B cell (primary cell): ENCODE measurements around the gene USB1.

Source experiments
- EZH2 ChIP-seq: IDR thresholded peaks from 2 replicates; pipeline ENCODE4 v1.6.1; 2012; ENCODE audit warnings: borderline replicate concordance, low read depth, mild to moderate bottlenecking, moderate library complexity, low read length; ENCODE audit not compliant: insufficient read depth, poor library complexity, severe bottlenecking
- TF ChIP-seq, protein P1 (sequence below): fragments of 200-600 bp; IDR thresholded peaks from one replicate; pipeline ENCODE4 v1.8.0; 2022; ENCODE audit warnings: antibody characterized with exemption, mild to moderate bottlenecking

DNA sequence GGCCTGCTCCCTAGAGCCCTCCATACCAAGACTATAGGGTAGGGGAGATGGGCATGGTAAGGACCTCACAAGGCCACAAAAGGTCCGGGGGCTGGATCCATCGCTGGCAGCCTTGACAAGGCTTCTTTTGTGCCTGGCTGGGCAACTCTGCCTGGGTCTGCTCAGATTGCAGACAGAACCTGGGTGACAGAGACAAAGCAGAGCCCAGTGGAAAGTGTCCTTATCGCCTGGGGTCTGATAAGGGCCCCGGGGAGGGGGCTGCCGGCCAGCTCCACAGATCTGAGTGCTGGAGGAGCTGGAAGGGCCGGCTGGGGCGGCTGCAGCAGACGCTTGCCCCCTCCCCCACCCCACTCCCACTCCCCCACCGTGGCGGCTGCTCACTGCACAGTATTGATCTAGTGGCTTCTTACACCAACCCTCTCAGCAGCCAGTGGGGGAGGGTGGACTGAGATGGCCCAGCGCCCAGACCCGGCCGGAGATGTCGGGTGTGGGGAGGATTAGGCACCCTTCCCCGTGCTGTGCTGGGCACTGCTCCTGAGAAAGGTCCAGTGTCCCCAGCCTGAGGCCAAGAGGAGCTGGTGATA lies 31.6 kb downstream of the USB1 start:
- TF ChIP-seq, protein P1, sequence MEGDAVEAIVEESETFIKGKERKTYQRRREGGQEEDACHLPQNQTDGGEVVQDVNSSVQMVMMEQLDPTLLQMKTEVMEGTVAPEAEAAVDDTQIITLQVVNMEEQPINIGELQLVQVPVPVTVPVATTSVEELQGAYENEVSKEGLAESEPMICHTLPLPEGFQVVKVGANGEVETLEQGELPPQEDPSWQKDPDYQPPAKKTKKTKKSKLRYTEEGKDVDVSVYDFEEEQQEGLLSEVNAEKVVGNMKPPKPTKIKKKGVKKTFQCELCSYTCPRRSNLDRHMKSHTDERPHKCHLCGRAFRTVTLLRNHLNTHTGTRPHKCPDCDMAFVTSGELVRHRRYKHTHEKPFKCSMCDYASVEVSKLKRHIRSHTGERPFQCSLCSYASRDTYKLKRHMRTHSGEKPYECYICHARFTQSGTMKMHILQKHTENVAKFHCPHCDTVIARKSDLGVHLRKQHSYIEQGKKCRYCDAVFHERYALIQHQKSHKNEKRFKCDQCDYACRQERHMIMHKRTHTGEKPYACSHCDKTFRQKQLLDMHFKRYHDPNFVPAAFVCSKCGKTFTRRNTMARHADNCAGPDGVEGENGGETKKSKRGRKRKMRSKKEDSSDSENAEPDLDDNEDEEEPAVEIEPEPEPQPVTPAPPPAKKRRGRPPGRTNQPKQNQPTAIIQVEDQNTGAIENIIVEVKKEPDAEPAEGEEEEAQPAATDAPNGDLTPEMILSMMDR, result no peak
- TF ChIP-seq EZH2, result no peak
